ENCODE results near the gene PLCB4.

DNA sequence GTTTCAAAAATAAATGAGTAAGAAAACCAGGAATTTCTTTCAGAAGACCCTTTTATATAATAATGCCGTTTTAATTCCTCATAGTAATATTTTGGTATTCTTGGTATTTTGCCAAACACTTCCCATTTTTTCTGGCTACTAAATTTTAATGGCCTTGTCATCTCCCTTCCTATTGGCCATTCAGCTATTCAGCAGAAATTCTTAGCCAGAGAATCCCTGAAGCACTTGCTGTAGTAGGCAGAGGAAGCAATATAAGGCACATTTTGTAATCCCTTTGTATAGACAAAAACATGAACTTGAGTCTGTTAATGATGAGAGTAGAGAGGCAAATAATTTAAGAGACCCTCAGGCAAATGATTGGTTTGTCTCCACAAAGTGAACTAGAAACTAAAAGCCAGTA, 327.1 kb downstream of the PLCB4 start:
- TF ChIP-seq, protein P1, sequence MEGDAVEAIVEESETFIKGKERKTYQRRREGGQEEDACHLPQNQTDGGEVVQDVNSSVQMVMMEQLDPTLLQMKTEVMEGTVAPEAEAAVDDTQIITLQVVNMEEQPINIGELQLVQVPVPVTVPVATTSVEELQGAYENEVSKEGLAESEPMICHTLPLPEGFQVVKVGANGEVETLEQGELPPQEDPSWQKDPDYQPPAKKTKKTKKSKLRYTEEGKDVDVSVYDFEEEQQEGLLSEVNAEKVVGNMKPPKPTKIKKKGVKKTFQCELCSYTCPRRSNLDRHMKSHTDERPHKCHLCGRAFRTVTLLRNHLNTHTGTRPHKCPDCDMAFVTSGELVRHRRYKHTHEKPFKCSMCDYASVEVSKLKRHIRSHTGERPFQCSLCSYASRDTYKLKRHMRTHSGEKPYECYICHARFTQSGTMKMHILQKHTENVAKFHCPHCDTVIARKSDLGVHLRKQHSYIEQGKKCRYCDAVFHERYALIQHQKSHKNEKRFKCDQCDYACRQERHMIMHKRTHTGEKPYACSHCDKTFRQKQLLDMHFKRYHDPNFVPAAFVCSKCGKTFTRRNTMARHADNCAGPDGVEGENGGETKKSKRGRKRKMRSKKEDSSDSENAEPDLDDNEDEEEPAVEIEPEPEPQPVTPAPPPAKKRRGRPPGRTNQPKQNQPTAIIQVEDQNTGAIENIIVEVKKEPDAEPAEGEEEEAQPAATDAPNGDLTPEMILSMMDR (IDR thresholded peaks at IDR 0.05), result no peak
- TF ChIP-seq POLR2A (IDR thresholded peaks at IDR 0.05; ENCODE audit: low read depth) (no peak), EP300 (IDR thresholded peaks at IDR 0.05) (no peak)
